SJSA1 (cell line): ENCODE data around the gene MAP3K3. TPM values are rescaled to one million over a fixed set of nuclear protein-coding genes. Genes with fewer than 3 reads are reported as not detected.

Experiments
- DNase-seq, 2 experiments: peaks; one replicate each; pipeline ENCODE4 v3.0.0-alpha.2; 2015 to 2020; ENCODE audit warnings: low spot score in 2 of 2, low read depth in 1 of 2
- H3K27ac ChIP-seq: fragments of 250-450 bp; sonication (Bioruptor Pico); 2 replicates; pipeline ENCODE4 v1.5.1; 2020; ENCODE audit warnings: mild to moderate bottlenecking, moderate library complexity
- H3K27me3 ChIP-seq: fragments of 250-450 bp; sonication (Bioruptor Pico); replicated peaks from 2 replicates; pipeline ENCODE4 v1.5.1; 2020; ENCODE audit warnings: mild to moderate bottlenecking, moderate library complexity
- H3K36me3 ChIP-seq: fragments of 250-450 bp; sonication (Bioruptor Pico); 2 replicates; pipeline ENCODE4 v1.5.1; 2020; ENCODE audit warnings: mild to moderate bottlenecking
- H3K4me1 ChIP-seq: fragments of 250-450 bp; sonication (Bioruptor Pico); replicated peaks from 2 replicates; pipeline ENCODE4 v1.6.1; 2021; ENCODE audit warnings: mild to moderate bottlenecking
- H3K4me3 ChIP-seq: fragments of 250-450 bp; sonication (Bioruptor Pico); 2 replicates; pipeline ENCODE4 v1.5.1; 2020; ENCODE audit warnings: mild to moderate bottlenecking
- H3K9me3 ChIP-seq: fragments of 250-450 bp; sonication (Bioruptor Pico); replicated peaks from 2 replicates; pipeline ENCODE4 v1.5.1; 2020; ENCODE audit warnings: mild to moderate bottlenecking
- total RNA-seq: library from RNA; depleted of rRNA; stranded (reverse); fragments of >200 nt; shearing (Covaris generic); gene quantifications from 2 replicates; pipeline ENCODE4 v1.2.3, GENCODE V29; 2014

The MAP3K3 gene
- total RNA-seq, 1 experiment from 2014 or later = 49.5 TPM

DNA sequence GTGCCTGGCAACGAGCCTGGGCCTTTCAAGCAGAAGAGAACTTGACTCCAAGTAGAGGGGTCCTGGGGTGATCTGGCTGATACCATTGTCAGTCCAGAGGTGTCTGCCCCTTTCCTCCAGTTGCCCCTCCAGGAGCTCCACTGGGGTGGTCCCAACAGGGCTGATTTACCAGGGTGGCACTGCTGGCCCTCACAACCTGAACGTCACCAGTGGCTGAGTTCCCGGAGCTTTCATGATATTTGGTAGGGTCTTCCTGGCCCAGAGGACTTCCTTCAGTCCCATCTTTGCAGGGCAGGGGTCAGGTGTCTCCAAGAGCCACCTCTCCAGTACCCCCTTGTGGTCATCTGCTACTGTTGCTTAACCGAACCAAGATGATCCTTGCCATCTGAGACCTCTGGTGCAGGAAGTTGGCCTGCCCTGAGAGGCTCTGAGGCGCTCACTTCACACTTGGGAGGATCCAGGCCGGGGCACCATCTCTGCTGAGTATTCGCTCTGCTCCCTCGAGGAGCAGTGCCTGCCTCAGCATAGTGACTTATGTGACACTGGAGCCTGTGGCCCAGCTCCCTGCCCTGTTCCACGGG, 74.3 kb downstream of the MAP3K3 start:
- Histone ChIP-seq H3K27ac (no peak overlapping the region), H3K36me3 (peaks cover 87% of the 10 kb centered on the region), H3K4me1 (peaks cover 29% of the 10 kb centered on the region), H3K27me3 (no peaks in the 10 kb centered on the region), H3K4me3 (no peak overlapping the region), H3K9me3 (peaks cover 10% of the 10 kb centered on the region)
- DNase-seq = peak in 1 of 2 experiments; percentile 40

DNA sequence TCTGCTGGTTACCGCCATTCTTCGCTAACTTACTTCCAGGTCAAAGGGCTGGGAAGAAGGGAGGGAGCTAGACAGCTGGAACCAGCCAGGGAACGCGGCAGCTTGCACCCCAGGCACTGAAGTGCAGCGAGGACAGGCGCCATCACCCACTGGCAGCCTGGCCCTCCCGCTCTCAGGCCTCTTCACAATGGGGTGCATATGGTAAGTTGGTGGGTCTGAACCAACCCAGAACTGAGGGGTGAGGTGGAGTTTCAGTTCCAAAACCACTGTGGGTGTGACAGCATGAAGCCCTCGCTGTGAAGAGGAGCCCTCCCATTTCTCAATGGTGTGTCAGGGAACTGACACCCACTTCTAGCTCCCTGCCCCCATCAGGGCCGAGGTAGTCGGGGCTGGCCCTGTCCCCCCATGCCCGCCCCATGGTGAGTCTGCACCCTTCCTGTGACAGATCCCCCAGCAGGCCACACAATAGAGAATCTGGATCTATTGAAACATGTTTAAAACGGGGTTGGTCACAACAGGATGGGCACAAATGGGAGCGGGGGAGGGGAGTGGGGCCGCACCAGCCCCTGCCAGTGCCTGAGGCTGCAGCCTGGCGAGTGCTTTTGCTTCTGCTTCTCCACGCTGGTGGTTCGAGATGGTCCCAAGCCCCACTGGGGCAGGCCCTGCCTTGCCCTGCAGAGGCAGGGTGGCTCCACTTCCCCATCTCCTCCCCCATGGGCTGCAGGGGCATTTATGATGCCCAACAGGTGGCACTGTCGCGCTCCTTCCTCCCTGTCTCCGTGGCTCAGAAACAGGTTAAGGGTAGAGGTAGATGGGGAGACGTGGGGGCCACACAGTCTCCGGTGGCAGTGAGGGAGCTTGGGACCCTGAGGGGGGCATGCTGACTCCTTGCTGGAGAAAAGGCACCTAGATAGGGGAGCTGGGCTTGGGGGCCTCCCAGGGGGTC, 75.4 kb downstream of the MAP3K3 start:
- Histone ChIP-seq H3K36me3 (peaks cover 77% of the 10 kb centered on the region), H3K4me1 (peaks cover 29% of the 10 kb centered on the region), H3K4me3 (no peak overlapping the region), H3K9me3 (peaks cover 10% of the 10 kb centered on the region), H3K27me3 (no peaks in the 10 kb centered on the region), H3K27ac (no peak overlapping the region)
- DNase-seq = peak; percentile 34 to 72

DNA sequence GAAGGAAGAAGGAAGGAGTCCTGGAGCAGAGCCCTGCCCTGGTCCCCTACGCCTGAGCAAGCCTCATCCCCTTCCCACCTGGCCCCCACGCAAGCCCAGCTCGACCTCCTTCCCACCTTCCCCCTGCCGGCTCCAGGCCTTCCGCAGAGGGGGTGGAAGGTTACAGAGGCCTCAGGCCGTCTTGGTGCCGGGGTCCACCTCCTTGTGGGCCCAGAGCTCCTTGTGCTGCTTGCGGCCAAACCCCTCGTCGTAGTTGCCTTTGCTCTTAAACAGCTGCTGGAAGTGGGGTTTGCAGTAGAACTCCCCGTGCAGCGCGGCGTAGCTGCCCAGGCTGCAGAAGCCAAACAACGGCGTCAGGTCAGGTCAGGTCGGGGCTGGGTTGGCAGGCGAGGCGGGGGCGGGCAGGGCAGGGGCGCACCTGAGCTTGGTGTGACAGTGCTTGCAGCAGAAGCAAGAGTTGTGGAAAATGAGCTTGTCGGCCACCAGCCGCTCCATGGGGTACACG, 76.2 kb downstream of the MAP3K3 start:
- peaks cover 29% of the 10 kb centered on the region for H3K4me1 ChIP-seq
- no peaks in the 10 kb centered on the region for H3K27me3 ChIP-seq
- H3K9me3 ChIP-seq = peaks cover 10% of the 10 kb centered on the region
- DNase-seq = no peak
- no peak overlapping the region for H3K27ac ChIP-seq
- peaks cover 75% of the 10 kb centered on the region for H3K36me3 ChIP-seq
- H3K4me3 ChIP-seq = peak overlapping the region; percentile 96

DNA sequence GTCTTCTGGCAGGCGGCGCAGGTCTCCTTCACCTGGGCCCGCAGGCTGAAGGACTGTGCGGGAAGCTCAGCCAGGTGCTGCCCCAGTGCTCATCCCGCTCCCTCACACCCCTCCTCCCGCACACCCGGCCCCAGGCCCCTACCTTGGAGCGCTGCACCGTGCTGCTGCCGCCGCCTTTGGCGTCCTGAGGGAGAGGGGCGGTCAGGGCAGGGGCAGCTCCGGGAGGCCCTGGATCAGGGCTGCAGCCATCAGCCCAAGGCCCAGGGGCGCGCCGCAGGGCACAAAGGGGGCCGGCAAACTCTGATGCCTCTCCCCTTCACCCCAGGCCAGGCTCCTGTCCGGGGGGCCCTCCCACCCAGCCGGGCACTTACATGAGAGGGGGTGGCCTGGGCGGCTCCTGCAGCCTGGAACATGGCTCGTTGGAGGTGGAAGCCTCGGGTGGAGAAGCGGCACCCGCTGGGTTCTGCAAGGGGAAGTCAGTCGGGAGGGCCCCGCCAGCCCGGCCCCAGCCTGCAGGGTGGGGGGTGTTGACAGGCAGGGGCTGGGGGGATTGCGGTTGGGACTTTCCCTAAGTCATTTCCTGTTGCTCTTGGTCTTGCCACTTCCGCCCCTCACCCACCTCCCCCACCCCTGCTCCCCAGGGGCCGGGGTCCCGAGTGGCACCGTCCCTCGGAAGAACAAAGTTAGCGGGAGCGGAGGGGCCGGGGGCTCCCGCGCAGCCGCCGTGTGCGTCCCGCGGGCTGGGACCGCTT, 76.8 kb downstream of the MAP3K3 start:
- peak overlapping the region; percentile 96 for H3K4me3 ChIP-seq
- peak overlapping the region; percentile 84 for H3K27ac ChIP-seq
- peaks cover 10% of the 10 kb centered on the region for H3K9me3 ChIP-seq
- no peaks in the 10 kb centered on the region for H3K27me3 ChIP-seq
- H3K36me3 ChIP-seq = peaks cover 75% of the 10 kb centered on the region
- H3K4me1 ChIP-seq = peaks cover 29% of the 10 kb centered on the region
- DNase-seq = peak; percentile 52 to 83

DNA sequence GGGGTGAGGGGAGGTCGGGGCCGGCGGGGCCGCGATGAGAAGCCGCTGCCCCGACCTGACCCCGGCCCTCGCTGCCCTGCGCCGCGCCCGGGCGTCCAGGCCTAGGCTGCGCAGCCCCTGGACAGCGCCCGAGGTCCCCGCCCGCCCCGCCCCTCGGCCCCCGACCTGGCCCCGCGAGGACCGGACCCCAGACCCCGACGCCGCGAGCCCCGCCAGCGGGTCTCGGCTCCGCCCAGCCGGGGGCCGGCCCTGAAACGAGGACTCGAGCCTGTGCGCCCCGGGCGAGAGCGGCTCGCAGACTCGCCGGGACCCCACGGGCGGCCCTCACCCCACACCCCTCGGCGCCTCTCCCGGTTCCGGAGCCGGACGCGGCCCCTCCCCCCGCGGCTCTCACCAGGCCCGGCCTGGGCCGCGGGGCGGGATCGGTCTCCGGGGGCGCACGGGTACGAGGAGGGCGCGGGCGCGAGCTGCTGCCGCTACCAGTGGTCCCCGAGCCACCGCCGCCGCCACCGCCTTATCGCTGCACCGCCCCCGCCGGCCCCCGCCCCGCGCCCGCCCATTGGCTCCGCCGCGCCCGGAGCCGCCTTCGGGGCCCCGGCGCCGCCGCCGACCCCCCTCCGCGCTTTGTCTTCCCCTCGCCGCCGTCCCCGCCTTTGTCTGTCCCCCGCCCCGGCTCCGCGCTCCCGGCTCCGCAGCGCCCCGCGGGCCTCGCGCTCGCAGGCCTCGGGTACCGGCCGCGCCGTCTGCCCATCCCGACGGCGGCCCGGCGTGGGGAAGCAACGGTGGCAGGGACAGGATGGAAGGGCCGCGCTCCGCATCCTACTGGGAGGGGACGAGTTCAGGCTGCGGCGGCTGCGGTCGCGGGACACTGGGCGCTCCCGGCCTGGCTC, 77.7 kb downstream of the MAP3K3 start, which contains the start of gene LIMD2:
Gene LIMD2, minus strand, starts transcription at position 488 of the 890 bp plus-strand sequence. CDS start 827 bp downstream, outside the sequence.
- H3K27ac ChIP-seq = peak within 1 kb of the TSS; percentile 84

DNA sequence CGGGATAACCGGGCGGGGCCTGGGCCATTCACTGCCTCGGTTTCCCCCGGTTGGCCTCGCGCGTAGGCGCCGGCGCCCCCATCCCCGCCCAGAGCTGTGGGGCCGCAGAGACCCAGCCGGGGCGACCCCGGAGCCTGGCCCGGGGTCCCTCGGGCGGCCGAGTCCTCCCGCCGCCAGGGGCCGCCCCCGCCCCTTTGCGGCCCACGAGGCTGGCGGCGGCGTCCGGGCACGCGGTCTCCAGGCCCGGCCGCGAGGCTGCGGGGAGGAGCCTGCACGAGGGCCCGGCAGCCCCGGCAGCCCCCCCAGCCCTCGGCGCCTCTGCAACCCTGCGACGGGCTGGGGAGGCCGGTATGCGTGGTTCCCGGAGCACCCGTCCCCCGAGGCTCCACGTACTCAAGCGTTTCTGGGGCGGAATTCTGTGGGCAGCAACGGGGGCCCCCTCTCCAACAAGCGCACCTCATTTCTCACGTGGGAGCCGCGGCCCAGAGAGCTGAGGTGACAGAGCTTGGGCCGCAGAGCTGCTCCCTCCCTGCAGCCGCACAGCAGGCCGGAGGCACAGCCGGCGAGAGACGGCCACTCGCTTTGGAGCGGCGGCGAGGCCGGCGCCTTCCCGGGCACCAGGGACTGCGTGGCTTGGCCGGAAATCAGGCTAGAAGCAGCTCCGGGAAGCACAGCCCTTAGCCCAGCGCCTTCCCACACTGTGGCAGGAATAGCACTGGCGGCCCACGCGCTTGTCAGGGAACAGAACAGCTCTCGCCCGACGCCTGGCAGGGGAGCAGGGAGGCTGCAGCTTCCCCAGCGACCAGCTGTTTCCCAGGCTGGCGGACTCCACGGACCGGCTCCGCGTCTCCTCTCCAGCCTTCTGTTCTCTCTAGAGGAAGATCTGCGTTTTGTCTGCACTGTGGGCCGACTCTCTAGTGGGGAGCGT, 78.6 kb downstream of the MAP3K3 start:
- Histone ChIP-seq H3K9me3 (peaks cover 10% of the 10 kb centered on the region), H3K36me3 (peaks cover 75% of the 10 kb centered on the region), H3K27me3 (no peaks in the 10 kb centered on the region), H3K4me1 (peaks cover 29% of the 10 kb centered on the region), H3K27ac (peak overlapping the region; percentile 84), H3K4me3 (peak overlapping the region; percentile 96)
- no peak for DNase-seq

More for the DNA sequence above, 77.7 kb downstream of the MAP3K3 start, which contains the start of gene LIMD2:
- Histone ChIP-seq H3K36me3 (peaks cover 72% of the 10 kb centered on the region), H3K9me3 (peaks cover 10% of the 10 kb centered on the region), H3K27me3 (no peaks in the 10 kb centered on the region), H3K4me1 (peaks cover 29% of the 10 kb centered on the region), H3K4me3 (peak within 1 kb of the TSS; percentile 96)
- peak; percentile 65 to 82 for DNase-seq

DNA sequence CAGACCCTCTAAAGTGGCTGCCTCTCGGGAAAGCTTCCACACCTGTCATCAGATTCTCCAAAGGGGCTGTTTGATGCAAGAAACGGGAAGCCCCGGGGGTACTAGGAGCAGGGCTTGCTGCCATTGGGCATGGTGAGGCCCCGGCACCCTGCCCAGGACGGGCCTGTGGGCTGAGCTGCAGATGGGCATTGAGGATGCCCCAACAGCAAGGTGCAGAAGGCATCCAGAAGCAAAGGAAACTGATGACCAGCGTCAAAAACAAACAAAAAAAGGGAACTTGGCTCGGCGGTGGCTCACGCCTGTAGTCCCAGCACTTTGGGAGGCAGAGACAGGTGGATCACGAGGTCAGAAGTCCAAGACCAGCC, 79.2 kb downstream of the MAP3K3 start:
- Histone ChIP-seq H3K4me1 (peaks cover 29% of the 10 kb centered on the region), H3K9me3 (peaks cover 10% of the 10 kb centered on the region), H3K27me3 (no peaks in the 10 kb centered on the region), H3K4me3 (no peak overlapping the region), H3K27ac (no peak overlapping the region), H3K36me3 (peaks cover 70% of the 10 kb centered on the region)
- no peak for DNase-seq

DNA sequence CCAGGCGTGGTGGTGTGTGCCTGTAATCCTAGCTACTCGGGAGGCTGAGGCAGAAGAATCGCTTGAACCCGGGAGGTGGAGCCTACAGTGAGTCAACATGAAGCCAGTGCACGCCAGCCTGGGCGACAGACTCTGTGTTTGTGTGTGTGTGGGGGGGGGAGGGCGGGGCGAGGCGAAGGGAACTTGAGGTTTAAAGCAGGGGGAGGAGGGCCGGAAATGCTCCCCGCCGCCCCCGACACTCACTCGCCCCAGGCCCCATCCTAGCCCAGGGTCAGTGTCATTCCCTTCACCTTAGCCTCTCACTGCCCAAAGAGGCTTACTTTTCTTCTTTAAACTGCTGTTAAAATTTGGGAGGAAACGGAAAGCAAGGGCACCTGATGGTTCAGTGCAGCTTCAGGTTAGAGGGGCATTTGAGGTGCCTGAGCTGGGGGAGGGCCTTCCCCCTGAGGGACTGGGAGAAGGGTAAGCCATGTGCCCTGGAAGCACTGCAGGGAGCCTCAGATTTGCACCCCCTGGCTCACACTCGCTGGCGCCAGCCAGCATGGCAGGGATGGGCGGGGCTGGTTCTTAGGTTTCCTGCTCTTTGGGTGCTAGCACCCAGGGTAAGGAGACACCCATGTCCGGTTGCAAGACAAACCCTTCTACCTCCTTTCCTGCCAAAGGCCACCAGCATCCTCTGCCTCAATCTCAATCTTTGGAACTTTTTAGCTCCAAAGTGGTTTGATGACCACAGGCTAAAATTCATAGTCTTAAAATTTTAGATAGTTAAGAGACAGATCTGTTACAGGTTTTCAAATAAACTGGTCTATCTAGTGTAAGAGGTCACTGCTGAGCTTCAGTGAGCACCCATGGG, 79.9 kb downstream of the MAP3K3 start:
- H3K4me3 ChIP-seq = no peak overlapping the region

DNA sequence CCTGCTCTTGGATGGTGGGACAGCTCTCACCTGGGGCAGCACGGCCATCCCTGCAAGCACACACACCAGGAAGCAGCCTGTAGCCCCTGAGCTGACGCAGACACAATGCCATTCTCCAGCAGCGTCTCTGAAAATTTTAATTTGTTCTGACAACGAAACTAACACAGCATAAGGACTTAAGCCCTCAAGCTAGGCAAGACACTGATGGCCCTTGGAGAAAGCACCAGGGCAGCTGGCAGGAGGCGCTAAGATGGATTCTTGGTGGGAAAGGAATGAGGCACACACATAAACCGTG, 80.5 kb downstream of the MAP3K3 start:
- Histone ChIP-seq H3K4me3 (no peak overlapping the region), H3K4me1 (peaks cover 29% of the 10 kb centered on the region), H3K27me3 (no peaks in the 10 kb centered on the region), H3K9me3 (peaks cover 10% of the 10 kb centered on the region), H3K36me3 (peaks cover 63% of the 10 kb centered on the region), H3K27ac (no peak overlapping the region)
- no peak for DNase-seq

More for the DNA sequence above, 79.9 kb downstream of the MAP3K3 start:
- DNase-seq = no peak
- Histone ChIP-seq H3K4me1 (peaks cover 29% of the 10 kb centered on the region), H3K9me3 (peaks cover 10% of the 10 kb centered on the region), H3K27ac (no peak overlapping the region), H3K27me3 (no peaks in the 10 kb centered on the region), H3K36me3 (peaks cover 69% of the 10 kb centered on the region)

DNA sequence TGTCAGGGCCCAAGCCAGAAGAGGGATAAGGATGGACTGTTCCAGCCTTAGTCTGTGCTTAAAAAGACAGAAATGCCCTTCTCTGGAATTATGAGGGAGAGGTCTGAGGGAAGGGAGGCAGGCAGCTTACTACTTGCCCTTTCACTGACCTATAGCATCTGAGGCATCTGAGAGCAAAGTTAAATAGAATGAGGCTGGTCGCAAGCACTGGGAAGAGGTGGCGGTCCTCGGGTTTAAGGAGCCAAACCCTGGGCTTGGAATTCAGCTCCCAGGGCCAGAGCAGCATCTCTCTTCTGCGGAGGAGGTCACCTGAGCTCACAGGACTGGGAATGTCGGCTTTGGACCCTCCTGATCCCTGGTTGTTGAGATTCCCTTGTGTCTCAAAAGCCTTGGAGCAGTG, 80.8 kb downstream of the MAP3K3 start:
- no peak overlapping the region for H3K4me3 ChIP-seq
- H3K9me3 ChIP-seq = peaks cover 10% of the 10 kb centered on the region
- H3K36me3 ChIP-seq = peaks cover 61% of the 10 kb centered on the region
- H3K4me1 ChIP-seq = peaks cover 25% of the 10 kb centered on the region
- no peak overlapping the region for H3K27ac ChIP-seq
- DNase-seq = no peak
- no peaks in the 10 kb centered on the region for H3K27me3 ChIP-seq

DNA sequence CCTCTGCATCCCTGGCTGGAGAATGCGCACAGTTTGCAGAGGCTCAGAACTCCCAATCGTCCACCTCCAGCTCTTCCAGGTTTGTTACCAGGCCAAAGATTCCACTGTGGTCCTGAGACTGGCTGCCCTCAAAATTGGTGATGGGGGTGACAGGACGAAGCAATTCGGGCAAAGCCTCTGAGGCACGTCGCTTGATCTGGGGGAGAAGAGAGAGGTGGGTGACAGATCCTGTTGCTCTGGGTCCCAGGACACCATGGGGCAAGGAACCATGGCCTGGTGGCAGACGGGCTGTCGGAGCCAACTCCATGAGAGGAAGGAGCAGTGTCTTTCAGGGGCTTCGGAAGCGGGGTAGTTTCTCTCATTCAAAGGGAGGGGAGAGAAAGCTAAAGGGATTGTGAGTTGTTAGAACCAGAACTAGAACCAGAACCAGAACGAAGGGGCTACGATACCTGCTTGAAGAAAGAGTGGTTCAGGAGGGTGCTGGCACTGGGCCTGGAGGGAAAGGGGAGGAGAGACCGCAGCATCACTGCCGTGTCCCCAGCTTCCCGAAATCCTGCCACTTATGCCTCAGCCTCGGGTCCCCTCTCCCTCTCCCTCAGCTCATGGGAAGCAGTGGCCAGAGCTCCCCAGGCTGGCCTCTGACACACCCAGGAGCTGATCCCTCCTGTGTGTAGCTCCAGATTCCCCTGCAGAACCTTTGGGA, 81.5 kb downstream of the MAP3K3 start:
- Histone ChIP-seq H3K27ac (no peak overlapping the region), H3K4me3 (no peak overlapping the region), H3K36me3 (peaks cover 63% of the 10 kb centered on the region), H3K27me3 (no peaks in the 10 kb centered on the region), H3K9me3 (peaks cover 10% of the 10 kb centered on the region), H3K4me1 (peaks cover 19% of the 10 kb centered on the region)
- DNase-seq = no peak
